ENCODE results near the gene SPTBN1. TPM values are rescaled to one million over a fixed set of nuclear protein-coding genes. Genes with fewer than 3 reads are reported as not detected.
A peak's percentile ranks its signal among the peaks of the same experiment; 100 is the strongest.

The SPTBN1 gene
- total RNA-seq, 1 experiment from 2014 or later, result 154 TPM

- DNase-seq (ENCODE audit: low read depth), result no peak
Observed at GRCh38 chr2:54610700-54611099, 154.6 kb downstream of the SPTBN1 start.

GRCh38 chr2:54611830-54612545 is 155.9 kb downstream of the SPTBN1 start:
- DNase-seq (ENCODE audit: low read depth), result no peak

- no peak for DNase-seq (ENCODE audit: low read depth)
Observed at GRCh38 chr2:54613386-54613785, 157.3 kb downstream of the SPTBN1 start.

- peak; percentile 76 for DNase-seq (ENCODE audit: low read depth)
Observed at GRCh38 chr2:54613794-54614257, 157.7 kb downstream of the SPTBN1 start.

GRCh38 chr2:54614819-54615218 is 158.7 kb downstream of the SPTBN1 start:
- DNase-seq (ENCODE audit: low read depth), result no peak

GRCh38 chr2:54615832-54616534 is 159.9 kb downstream of the SPTBN1 start:
- DNase-seq (ENCODE audit: low read depth), result no peak

GRCh38 chr2:54617409-54617808 is 161.3 kb downstream of the SPTBN1 start:
- no peak for DNase-seq (ENCODE audit: low read depth)

GRCh38 chr2:54618646-54619565 is 162.8 kb downstream of the SPTBN1 start:
- no peak for DNase-seq (ENCODE audit: low read depth)

GRCh38 chr2:54619660-54620231 is 163.6 kb downstream of the SPTBN1 start:
- DNase-seq (ENCODE audit: low read depth), result no peak

GRCh38 chr2:54620948-54621347 is 164.8 kb downstream of the SPTBN1 start:
- no peak for DNase-seq (ENCODE audit: low read depth)

GRCh38 chr2:54624591-54625071 is 168.5 kb downstream of the SPTBN1 start:
- no peak for DNase-seq (ENCODE audit: low read depth)

- no peak for DNase-seq (ENCODE audit: low read depth)
Observed at GRCh38 chr2:54626131-54626530, 170.0 kb downstream of the SPTBN1 start.

GRCh38 chr2:54626884-54627283 is 170.8 kb downstream of the SPTBN1 start:
- DNase-seq (ENCODE audit: low read depth), result no peak

GRCh38 chr2:54627973-54628372 is 171.8 kb downstream of the SPTBN1 start:
- DNase-seq (ENCODE audit: low read depth), result no peak

- DNase-seq (ENCODE audit: low read depth), result no peak
Observed at GRCh38 chr2:54628418-54628817, 172.3 kb downstream of the SPTBN1 start.

GRCh38 chr2:54628957-54629356 is 172.8 kb downstream of the SPTBN1 start:
- no peak for DNase-seq (ENCODE audit: low read depth)

GRCh38 chr2:54629390-54629789 is 173.3 kb downstream of the SPTBN1 start:
- DNase-seq (ENCODE audit: low read depth), result no peak

- DNase-seq (ENCODE audit: low read depth), result peak; percentile 93
Observed at GRCh38 chr2:54629914-54630857, 174.1 kb downstream of the SPTBN1 start.

- no peak for DNase-seq (ENCODE audit: low read depth)
Observed at GRCh38 chr2:54630858-54631497, 174.9 kb downstream of the SPTBN1 start.

GRCh38 chr2:54631755-54632154 is 175.6 kb downstream of the SPTBN1 start:
- DNase-seq (ENCODE audit: low read depth), result no peak

All from Daoy (cell line).